WERI-Rb-1 (cell line): ENCODE measurements around the gene CKMT2.
"Not testable (repeated sequence)": the region's sequence is repeated elsewhere in the genome, so short reads cannot be mapped to it uniquely, and the experiment has no call there.

Experiments
- DNase-seq: peaks from one replicate; pipeline ENCODE4 v3.0.0-alpha.2; 2020
- H3K27ac ChIP-seq: fragments of 250-450 bp; sonication (Bioruptor Pico); 2 replicates; pipeline ENCODE4 v1.5.1; 2020; ENCODE audit warnings: mild to moderate bottlenecking, moderate library complexity
- H3K27me3 ChIP-seq: fragments of 250-450 bp; sonication (Bioruptor Pico); 2 replicates; pipeline ENCODE4 v1.5.1; 2021; ENCODE audit warnings: mild to moderate bottlenecking, low read depth, moderate library complexity; ENCODE audit not compliant: insufficient read depth, severe bottlenecking
- H3K36me3 ChIP-seq: fragments of 250-450 bp; sonication (Bioruptor Pico); 2 replicates; pipeline ENCODE4 v1.5.1; 2020; ENCODE audit warnings: mild to moderate bottlenecking, moderate library complexity
- H3K4me3 ChIP-seq: 2 replicates; pipeline ENCODE4 v1.5.1; 2011; ENCODE audit warnings: low read depth, mild to moderate bottlenecking, control low read depth, low read length
- H3K9me3 ChIP-seq: fragments of 250-450 bp; sonication (Bioruptor Pico); 2 replicates; pipeline ENCODE4 v1.5.1; 2021; ENCODE audit warnings: mild to moderate bottlenecking, moderate library complexity; ENCODE audit not compliant: severe bottlenecking
- TF ChIP-seq, protein P1 (sequence below): IDR thresholded peaks from 2 replicates; pipeline ENCODE4 v1.5.1; 2011; ENCODE audit warnings: low read depth, mild to moderate bottlenecking, control low read depth, inconsistent platforms, low read length

The CKMT2 gene

DNA sequence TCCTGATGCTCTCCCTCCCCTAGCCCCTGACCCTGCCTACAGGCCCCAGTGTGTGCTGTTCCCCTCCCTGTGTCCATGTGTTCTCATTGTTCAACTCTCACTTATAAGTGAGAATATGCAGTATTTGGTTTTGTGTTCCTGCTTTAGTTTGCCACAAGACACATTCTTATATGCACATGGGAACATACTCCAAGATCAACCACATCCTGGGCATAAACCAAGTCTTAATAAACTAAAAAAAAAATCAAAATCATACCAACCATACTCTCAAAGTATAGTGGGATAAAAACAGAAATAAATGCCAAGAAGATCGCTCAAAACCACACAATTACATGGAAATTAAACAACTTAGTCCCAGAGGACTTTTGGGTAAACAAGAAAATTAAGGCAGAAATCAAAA is 57.0 kb downstream of the CKMT2 start:
- TF ChIP-seq, protein P1, sequence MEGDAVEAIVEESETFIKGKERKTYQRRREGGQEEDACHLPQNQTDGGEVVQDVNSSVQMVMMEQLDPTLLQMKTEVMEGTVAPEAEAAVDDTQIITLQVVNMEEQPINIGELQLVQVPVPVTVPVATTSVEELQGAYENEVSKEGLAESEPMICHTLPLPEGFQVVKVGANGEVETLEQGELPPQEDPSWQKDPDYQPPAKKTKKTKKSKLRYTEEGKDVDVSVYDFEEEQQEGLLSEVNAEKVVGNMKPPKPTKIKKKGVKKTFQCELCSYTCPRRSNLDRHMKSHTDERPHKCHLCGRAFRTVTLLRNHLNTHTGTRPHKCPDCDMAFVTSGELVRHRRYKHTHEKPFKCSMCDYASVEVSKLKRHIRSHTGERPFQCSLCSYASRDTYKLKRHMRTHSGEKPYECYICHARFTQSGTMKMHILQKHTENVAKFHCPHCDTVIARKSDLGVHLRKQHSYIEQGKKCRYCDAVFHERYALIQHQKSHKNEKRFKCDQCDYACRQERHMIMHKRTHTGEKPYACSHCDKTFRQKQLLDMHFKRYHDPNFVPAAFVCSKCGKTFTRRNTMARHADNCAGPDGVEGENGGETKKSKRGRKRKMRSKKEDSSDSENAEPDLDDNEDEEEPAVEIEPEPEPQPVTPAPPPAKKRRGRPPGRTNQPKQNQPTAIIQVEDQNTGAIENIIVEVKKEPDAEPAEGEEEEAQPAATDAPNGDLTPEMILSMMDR, result no peak
- no peak for DNase-seq
- H3K4me3 ChIP-seq, result no peak overlapping the region
- peaks cover 6% of the 10 kb centered on the region for H3K36me3 ChIP-seq
- no peaks in the 10 kb centered on the region for H3K27me3 ChIP-seq
- peaks cover 2% of the 10 kb centered on the region for H3K9me3 ChIP-seq
- H3K27ac ChIP-seq, result no peak overlapping the region

DNA sequence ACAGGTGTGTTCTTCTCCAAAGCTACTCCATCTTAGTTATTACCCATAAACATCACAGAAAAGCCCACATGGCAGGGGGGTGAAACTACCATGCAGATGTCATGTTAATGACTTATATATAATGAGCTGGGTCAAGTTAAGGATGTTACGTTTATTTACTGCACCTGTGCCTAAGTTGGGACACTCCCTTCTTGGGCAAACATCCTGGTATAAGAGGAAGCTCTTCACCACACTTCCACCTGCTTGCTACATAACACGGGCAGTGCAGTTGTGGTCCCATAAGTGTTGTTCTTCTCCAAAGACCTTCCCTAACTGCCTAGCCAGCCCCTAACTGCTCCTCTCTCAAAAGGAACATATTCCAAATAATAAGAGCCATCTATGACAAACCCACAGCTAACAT is 59.0 kb downstream of the CKMT2 start:
- DNase-seq, result no peak
- Histone ChIP-seq H3K27me3 (no peaks in the 10 kb centered on the region), H3K36me3 (peaks cover 8% of the 10 kb centered on the region), H3K27ac (no peak overlapping the region), H3K4me3 (no peak overlapping the region), H3K9me3 (peaks cover 2% of the 10 kb centered on the region)
- TF ChIP-seq, protein P1, result no peak

GRCh38 chr5:81294021-81294420 is 60.9 kb downstream of the CKMT2 start:
- not testable (repeated sequence) for H3K4me3 ChIP-seq, DNase-seq, H3K36me3 ChIP-seq, H3K27ac ChIP-seq, H3K27me3 ChIP-seq, H3K9me3 ChIP-seq

- Histone ChIP-seq H3K27me3 (no peaks in the 10 kb centered on the region), H3K27ac (no peak overlapping the region), H3K9me3 (no peaks in the 10 kb centered on the region), H3K36me3 (peaks cover 13% of the 10 kb centered on the region), H3K4me3 (no peak overlapping the region)
- TF ChIP-seq, protein P1, result no peak
- DNase-seq, result no peak
These were observed 64.4 kb downstream of the CKMT2 start for GRCh38 chr5:81297531-81297930.

- Histone ChIP-seq H3K4me3 (peak overlapping the region; percentile 97), H3K27me3 (no peaks in the 10 kb centered on the region), H3K36me3 (peaks cover 11% of the 10 kb centered on the region), H3K27ac (peak overlapping the region; percentile 97), H3K9me3 (no peaks in the 10 kb centered on the region)
- TF ChIP-seq, protein P1, result no peak
- no peak for DNase-seq
These were observed 67.8 kb downstream of the CKMT2 start for GRCh38 chr5:81300921-81301270.

GRCh38 chr5:81301271-81302015 is 68.3 kb downstream of the CKMT2 start, which contains the start of gene ZCCHC9:
ZCCHC9 (plus strand) TSS chr5:81301587; CDS start chr5:81304758, 3,171 bp downstream.
- Histone ChIP-seq H3K9me3 (no peaks in the 10 kb centered on the region), H3K27ac (peak within 1 kb of the TSS; percentile 97), H3K36me3 (peaks cover 11% of the 10 kb centered on the region), H3K27me3 (no peaks in the 10 kb centered on the region), H3K4me3 (peak within 1 kb of the TSS; percentile 97)
- TF ChIP-seq, protein P1, result 0 out of 2 replicates have a peak, but pooled peaks have one; percentile 32
- peak; percentile 95 for DNase-seq
